HG03378 (cell line): Measurements from ENCODE around the gene SP140L.
"Not testable (repeated sequence)": the region's sequence is repeated elsewhere in the genome, so short reads cannot be mapped to it uniquely, and the experiment has no call there.

Source experiments
- ATAC-seq: cut with Tn5 transposase; IDR thresholded peaks from one replicate; pipeline ENCODE4 v1.9.1; 2021; ENCODE audit warnings: mild to moderate bottlenecking, moderate library complexity; ENCODE audit not compliant: unreplicated experiment

SP140L gene

GRCh38 chr2:230326453-230327417 is at the start of gene SP140L:
Gene SP140L (plus strand): TSS chr2:230327193. CDS start chr2:230327270, 77 bp downstream.
- peak; percentile 83 for ATAC-seq

GRCh38 chr2:230282936-230283335 is 44.1 kb upstream of the SP140L start:
- ATAC-seq: no peak

GRCh38 chr2:230286048-230286447 is 40.9 kb upstream of the SP140L start:
- no peak for ATAC-seq

- not testable (repeated sequence) for ATAC-seq
Measured at GRCh38 chr2:230289311-230289710, 37.7 kb upstream of the SP140L start.

- no peak for ATAC-seq
Measured at GRCh38 chr2:230295192-230295591, 31.8 kb upstream of the SP140L start.

GRCh38 chr2:230296917-230297316 is 30.1 kb upstream of the SP140L start:
- ATAC-seq: no peak

- no peak for ATAC-seq
Measured at GRCh38 chr2:230299618-230300017, 27.4 kb upstream of the SP140L start.

GRCh38 chr2:230305416-230306275 is 21.3 kb upstream of the SP140L start:
- ATAC-seq: no peak

GRCh38 chr2:230306474-230306873 is 20.5 kb upstream of the SP140L start:
- ATAC-seq: no peak

GRCh38 chr2:230307485-230307884 is 19.5 kb upstream of the SP140L start:
- no peak for ATAC-seq

- ATAC-seq: no peak
Measured at GRCh38 chr2:230308402-230309000, 18.5 kb upstream of the SP140L start.

- not testable (repeated sequence) for ATAC-seq
Measured at GRCh38 chr2:230310792-230311191, 16.2 kb upstream of the SP140L start.

GRCh38 chr2:230311634-230312033 is 15.4 kb upstream of the SP140L start:
- not testable (repeated sequence) for ATAC-seq

GRCh38 chr2:230312638-230313037 is 14.4 kb upstream of the SP140L start:
- no peak for ATAC-seq

- ATAC-seq: no peak
Measured at GRCh38 chr2:230317366-230317765, 9.6 kb upstream of the SP140L start.

- ATAC-seq: peak; percentile 4
Measured at GRCh38 chr2:230318190-230319121, 8.5 kb upstream of the SP140L start.

GRCh38 chr2:230319211-230319862 is 7.7 kb upstream of the SP140L start:
- ATAC-seq: peak; percentile 84

- no peak for ATAC-seq
Measured at GRCh38 chr2:230321031-230321430, 6.0 kb upstream of the SP140L start.

- no peak for ATAC-seq
Measured at GRCh38 chr2:230322561-230323384, 4.2 kb upstream of the SP140L start.
